Astrocyte (in vitro differentiated cells and primary cell): ENCODE results near the gene C15orf62. TPM values are rescaled to one million over a fixed set of nuclear protein-coding genes. Genes with fewer than 3 reads are reported as not detected.

Source experiments
- DNase-seq: peaks from one replicate; pipeline ENCODE4 v3.0.0-alpha.2; 2010; ENCODE audit warnings: low read depth
- FAIRE-seq: peaks from 2 replicates; lab custom pipeline; 2011; peaks lifted over from hg19 to GRCh38; lab: Jason Lieb, UNC
- H2AFZ ChIP-seq: 2 replicates; pipeline ENCODE4 v1.6.0; 2012; ENCODE audit warnings: low read depth, low read length, inconsistent platforms
- H3K27ac ChIP-seq: 2 replicates; pipeline ENCODE4 v1.5.1; 2011; ENCODE audit warnings: low read depth, low read length, inconsistent platforms
- H3K27me3 ChIP-seq: 2 replicates; pipeline ENCODE4 v1.6.0; 2011; ENCODE audit warnings: low read length, inconsistent platforms; ENCODE audit not compliant: insufficient read depth
- H3K36me3 ChIP-seq: 2 replicates; pipeline ENCODE4 v1.5.1; 2011; ENCODE audit warnings: low read length, inconsistent platforms; ENCODE audit not compliant: insufficient read depth
- H3K4me1 ChIP-seq: 2 replicates; pipeline ENCODE4 v1.5.1; 2011; ENCODE audit warnings: low read length, inconsistent platforms; ENCODE audit not compliant: insufficient read depth
- H3K4me2 ChIP-seq: 2 replicates; pipeline ENCODE4 v1.6.0; 2012; ENCODE audit warnings: low read length, inconsistent platforms
- H3K4me3 ChIP-seq: 2 replicates; pipeline ENCODE4 v1.5.1; 2011; ENCODE audit warnings: low read depth, mild to moderate bottlenecking, low read length, inconsistent platforms; ENCODE audit not compliant: insufficient read depth
- H3K79me2 ChIP-seq: 2 replicates; pipeline ENCODE4 v1.6.0; 2012; ENCODE audit warnings: mild to moderate bottlenecking, low read length, inconsistent platforms; ENCODE audit not compliant: insufficient read depth
- H3K9ac ChIP-seq: 2 replicates; pipeline ENCODE4 v1.6.0; 2012; ENCODE audit warnings: mild to moderate bottlenecking, low read length, inconsistent platforms
- H3K9me3 ChIP-seq: 2 replicates; pipeline ENCODE4 v1.5.1; 2012; ENCODE audit warnings: low read depth, mild to moderate bottlenecking, low read length, inconsistent platforms; ENCODE audit not compliant: insufficient read depth
- H4K20me1 ChIP-seq: 2 replicates; pipeline ENCODE4 v1.6.0; 2012; ENCODE audit warnings: low read length, inconsistent platforms; ENCODE audit not compliant: insufficient read depth
- H3K27ac Mint-ChIP-seq: one replicate; pipeline ENCODE4 v1.8.0; 2021; ENCODE audit warnings: mild to moderate bottlenecking, mixed read lengths; ENCODE audit not compliant: unreplicated experiment
- H3K27me3 Mint-ChIP-seq: one replicate; pipeline ENCODE4 v1.8.0; 2021; ENCODE audit warnings: low read depth, mixed read lengths; ENCODE audit not compliant: unreplicated experiment
- H3K36me3 Mint-ChIP-seq: one replicate; pipeline ENCODE4 v1.8.0; 2021; ENCODE audit warnings: low read depth, mixed read lengths; ENCODE audit not compliant: unreplicated experiment
- H3K4me1 Mint-ChIP-seq: one replicate; pipeline ENCODE4 v1.8.0; 2021; ENCODE audit warnings: low read depth, mixed read lengths; ENCODE audit not compliant: unreplicated experiment
- H3K4me3 Mint-ChIP-seq: one replicate; pipeline ENCODE4 v1.8.0; 2021; ENCODE audit warnings: mild to moderate bottlenecking, moderate library complexity, mixed read lengths; ENCODE audit not compliant: unreplicated experiment
- H3K9me3 Mint-ChIP-seq: one replicate; pipeline ENCODE4 v1.8.0; 2021; ENCODE audit warnings: mild to moderate bottlenecking, mixed read lengths; ENCODE audit not compliant: unreplicated experiment
- CTCF ChIP-seq: IDR thresholded peaks from 2 replicates; pipeline ENCODE4 v1.5.1; 2011; ENCODE audit warnings: low read depth, mild to moderate bottlenecking, inconsistent platforms, low read length, moderate library complexity; ENCODE audit not compliant: insufficient read depth
- EZH2 ChIP-seq: IDR thresholded peaks from 2 replicates; pipeline ENCODE4 v1.6.1; 2012; ENCODE audit warnings: mild to moderate bottlenecking, low read length, inconsistent platforms; ENCODE audit not compliant: insufficient read depth
- total RNA-seq: library from RNA; stranded (reverse); gene quantifications from 2 replicates; pipeline ENCODE4 v1.2.1, GENCODE V29; 2021

The C15orf62 gene
- total RNA-seq, 1 donor from 2014 or later = not detected

DNA sequence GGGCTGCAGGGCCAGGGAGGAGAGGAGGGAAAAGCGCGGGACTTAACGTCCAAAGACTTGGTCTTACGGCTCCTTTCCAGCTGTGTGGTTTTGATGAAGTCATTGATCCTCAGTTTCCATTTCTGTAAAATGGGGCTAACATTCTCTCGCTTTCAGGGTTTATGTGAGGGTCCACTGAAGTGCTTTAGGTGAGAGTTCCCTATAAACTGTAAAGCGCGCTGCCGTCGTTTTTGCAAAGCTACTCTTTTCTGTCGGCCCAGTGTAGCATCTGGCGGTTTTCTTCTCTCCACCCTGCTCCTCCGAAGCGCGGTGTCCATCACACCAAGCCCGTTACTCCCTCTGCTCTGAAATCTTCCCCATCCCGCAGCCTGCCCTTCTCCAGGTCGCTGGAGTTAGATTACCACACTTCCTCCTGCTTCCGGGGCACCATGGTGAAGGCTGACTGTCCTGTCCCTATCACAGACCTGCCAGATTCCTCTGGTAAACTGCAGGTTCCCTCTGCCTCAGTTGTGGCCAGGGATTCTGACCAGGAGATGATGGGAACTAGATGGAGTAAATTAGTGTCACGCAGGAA is 38.2 kb downstream of the C15orf62 start:
- Histone ChIP-seq H3K4me2 (peak overlapping the region; percentile 88), H3K9ac (peak overlapping the region; percentile 93), H2AFZ (peak overlapping the region; percentile 99), H3K4me3 (peak overlapping the region; percentile 97), H3K36me3 (peaks cover 4% of the 10 kb centered on the region), H3K27ac (no peak overlapping the region), H3K9me3 (no peaks in the 10 kb centered on the region), H4K20me1 (peaks cover 8% of the 10 kb centered on the region), H3K79me2 (peaks cover 43% of the 10 kb centered on the region), H3K27me3 (no peaks in the 10 kb centered on the region), H3K4me1 (peaks cover 14% of the 10 kb centered on the region)
- TF ChIP-seq CTCF (no peak), EZH2 (no peak)
- no peak for DNase-seq
- Mint-ChIP-seq H3K9me3 (no peaks in the 10 kb centered on the region), H3K27ac (no peak overlapping the region), H3K36me3 (peaks cover 4% of the 10 kb centered on the region), H3K4me1 (peaks cover 8% of the 10 kb centered on the region), H3K4me3 (peak overlapping the region; percentile 92), H3K27me3 (no peaks in the 10 kb centered on the region)
- no peak for FAIRE-seq

GRCh38 chr15:40808861-40809450 is 39.2 kb downstream of the C15orf62 start:
- no peaks in the 10 kb centered on the region for H3K27me3 Mint-ChIP-seq
- Histone ChIP-seq H3K4me2 (peak overlapping the region; percentile 88), H3K36me3 (peaks cover 4% of the 10 kb centered on the region), H3K4me1 (peaks cover 14% of the 10 kb centered on the region), H2AFZ (no peak overlapping the region), H3K27ac (no peak overlapping the region), H3K9ac (no peak overlapping the region), H3K9me3 (no peaks in the 10 kb centered on the region), H3K27me3 (no peaks in the 10 kb centered on the region), H3K4me3 (no peak overlapping the region), H3K79me2 (peaks cover 33% of the 10 kb centered on the region), H4K20me1 (no peaks in the 10 kb centered on the region)
- FAIRE-seq = no peak
- TF ChIP-seq EZH2 (no peak), CTCF (no peak)
- H3K4me3 Mint-ChIP-seq = peak overlapping the region; percentile 40
- peaks cover 8% of the 10 kb centered on the region for H3K4me1 Mint-ChIP-seq
- peak overlapping the region; percentile 18 for H3K27ac Mint-ChIP-seq
- DNase-seq = no peak
- H3K9me3 Mint-ChIP-seq = no peaks in the 10 kb centered on the region
- peaks cover 10% of the 10 kb centered on the region for H3K36me3 Mint-ChIP-seq
